ENCODE data around the gene ABTB1. TPM values are rescaled to one million over a fixed set of nuclear protein-coding genes. Genes with fewer than 3 reads are reported as not detected.
A peak's percentile ranks its signal among the peaks of the same experiment; 100 is the strongest.

The ABTB1 gene
- total and polyA plus RNA-seq, 8 donors = 22.0 to 113 (median 43.7) TPM

DNA sequence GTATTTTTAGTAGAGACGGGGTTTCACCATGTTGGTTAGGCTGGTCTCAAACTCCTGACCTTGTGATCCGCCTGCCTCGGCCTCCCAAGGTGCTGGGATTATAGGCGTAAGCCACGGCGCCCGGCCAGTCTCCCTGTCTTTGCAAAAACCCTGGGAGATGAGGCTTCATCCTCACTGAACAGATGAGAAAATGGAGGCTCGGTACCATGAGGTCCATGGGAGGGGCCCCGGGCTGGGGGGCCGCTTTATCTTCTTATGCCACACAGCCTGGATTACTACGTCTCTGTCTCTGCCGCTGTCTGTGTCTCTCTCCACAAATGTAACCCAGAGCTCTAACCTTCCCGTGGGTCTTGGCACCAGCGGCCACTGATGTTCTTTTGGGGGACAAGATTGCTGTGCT is 39.1 kb downstream of the ABTB1 start:
- no peak for DNase-seq
- Histone ChIP-seq H3K36me3 (peaks cover 0 to 14% (median 4%) of the 10 kb centered on the region in 4 donors), H3K9me3 (no peaks in the 10 kb centered on the region), H3K4me3 (no peak overlapping the region), H3K27me3 (no peaks in the 10 kb centered on the region), H3K4me1 (peaks cover 0 to 38% (median 14%) of the 10 kb centered on the region in 4 donors), H3K27ac (no peak overlapping the region)
- 92 to 96% (median 94%) methylated on average over 13 to 14 of the region's 14 CpGs for WGBS, 5 donors
- TF ChIP-seq EP300 (IDR thresholded peaks at IDR 0.05) (no peak), POLR2A (IDR thresholded peaks at IDR 0.05) (no peak), POLR2AphosphoS5 (IDR thresholded peaks at IDR 0.05) (no peak)
- TF ChIP-seq, protein P1, sequence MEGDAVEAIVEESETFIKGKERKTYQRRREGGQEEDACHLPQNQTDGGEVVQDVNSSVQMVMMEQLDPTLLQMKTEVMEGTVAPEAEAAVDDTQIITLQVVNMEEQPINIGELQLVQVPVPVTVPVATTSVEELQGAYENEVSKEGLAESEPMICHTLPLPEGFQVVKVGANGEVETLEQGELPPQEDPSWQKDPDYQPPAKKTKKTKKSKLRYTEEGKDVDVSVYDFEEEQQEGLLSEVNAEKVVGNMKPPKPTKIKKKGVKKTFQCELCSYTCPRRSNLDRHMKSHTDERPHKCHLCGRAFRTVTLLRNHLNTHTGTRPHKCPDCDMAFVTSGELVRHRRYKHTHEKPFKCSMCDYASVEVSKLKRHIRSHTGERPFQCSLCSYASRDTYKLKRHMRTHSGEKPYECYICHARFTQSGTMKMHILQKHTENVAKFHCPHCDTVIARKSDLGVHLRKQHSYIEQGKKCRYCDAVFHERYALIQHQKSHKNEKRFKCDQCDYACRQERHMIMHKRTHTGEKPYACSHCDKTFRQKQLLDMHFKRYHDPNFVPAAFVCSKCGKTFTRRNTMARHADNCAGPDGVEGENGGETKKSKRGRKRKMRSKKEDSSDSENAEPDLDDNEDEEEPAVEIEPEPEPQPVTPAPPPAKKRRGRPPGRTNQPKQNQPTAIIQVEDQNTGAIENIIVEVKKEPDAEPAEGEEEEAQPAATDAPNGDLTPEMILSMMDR (IDR thresholded peaks at IDR 0.05) = no peak
- intact Hi-C loops (cut with DNase I; ENCODE audit: low total_unique reads) = no loop called here

DNA sequence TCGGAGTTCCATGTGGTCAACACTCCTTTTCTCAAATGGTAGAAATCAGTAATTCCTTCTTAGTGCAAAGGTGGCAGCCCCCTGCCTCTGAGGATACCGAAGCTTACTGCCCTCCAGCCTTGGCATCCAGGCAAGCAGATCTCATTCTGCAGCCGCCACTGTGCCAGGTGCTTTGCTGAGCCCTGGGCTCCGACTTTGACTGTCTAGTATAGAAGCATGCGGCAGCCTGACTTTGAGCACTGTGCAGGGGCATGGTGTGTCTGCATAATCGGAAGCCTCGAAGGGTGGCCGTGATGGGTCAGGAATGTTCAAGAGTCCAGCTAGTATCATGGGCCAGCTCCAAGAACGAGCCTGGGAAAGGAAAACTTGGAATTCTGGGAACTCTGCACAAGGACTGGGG is 39.7 kb downstream of the ABTB1 start:
- Histone ChIP-seq H3K36me3 (peaks cover 0 to 14% (median 4%) of the 10 kb centered on the region in 4 donors), H3K4me1 (peaks cover 0 to 39% (median 14%) of the 10 kb centered on the region in 4 donors), H3K9me3 (no peaks in the 10 kb centered on the region), H3K27ac (peak overlapping the region in 1 of 5 donors; percentile 40), H3K27me3 (no peaks in the 10 kb centered on the region), H3K4me3 (no peak overlapping the region)
- no peak for DNase-seq
- TF ChIP-seq POLR2A (IDR thresholded peaks at IDR 0.05) (no peak), EP300 (IDR thresholded peaks at IDR 0.05) (no peak)
- TF ChIP-seq, protein P1 (IDR thresholded peaks at IDR 0.05) = no peak
- WGBS, 5 donors = 82 to 90% (median 84%) methylated on average over 9 of the region's 9 CpGs
- intact Hi-C loops (cut with DNase I; ENCODE audit: low total_unique reads) = no loop called here

DNA sequence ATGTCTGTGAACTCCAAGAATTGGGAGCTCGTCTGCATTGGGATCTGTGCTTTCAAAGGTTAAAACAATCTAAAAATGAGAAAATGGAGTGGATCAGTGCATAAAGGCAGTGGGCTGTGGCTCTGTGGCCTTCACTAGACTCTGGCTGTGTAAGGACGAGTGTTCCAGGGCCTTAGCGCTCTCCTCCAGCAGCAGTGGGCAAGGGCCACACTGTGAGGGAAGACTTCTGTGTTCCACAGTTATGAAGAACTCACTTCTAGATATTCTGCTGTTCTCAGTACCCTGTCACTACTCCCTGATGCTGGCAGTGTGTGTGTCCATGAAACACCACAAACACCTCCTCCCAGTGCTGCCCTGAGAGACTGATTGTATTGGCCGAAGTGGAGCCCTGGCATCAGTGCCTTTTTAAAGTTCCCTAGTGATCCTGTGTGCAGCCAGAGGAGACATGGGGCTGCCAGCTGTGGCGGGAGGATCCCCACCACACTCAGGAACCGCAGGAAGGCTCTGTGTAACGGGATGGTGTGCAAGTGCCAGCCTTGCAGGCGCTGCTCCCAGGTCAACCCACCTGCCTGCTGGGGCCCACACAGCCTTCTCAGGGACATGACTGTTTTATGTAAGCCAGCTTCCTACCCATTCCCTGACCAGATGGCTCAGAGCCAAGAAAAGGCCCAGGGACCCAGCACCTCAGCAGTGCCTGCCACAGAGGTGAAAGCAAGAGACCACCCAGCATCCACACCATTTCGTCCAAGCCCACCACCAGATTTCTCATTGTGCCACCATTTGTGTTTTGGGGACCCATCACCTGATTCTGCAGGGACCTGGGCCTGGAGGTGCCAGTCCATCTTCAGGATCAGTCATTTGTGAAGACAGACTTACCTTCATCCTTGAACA is 40.4 kb downstream of the ABTB1 start:
- WGBS, 5 donors = 73 to 85% (median 81%) methylated on average over 7 to 9 of the region's 9 CpGs
- Histone ChIP-seq H3K27ac (peak overlapping the region in 3 of 5 donors; percentile 40 to 66 (median 49)), H3K36me3 (peaks cover 0 to 14% (median 4%) of the 10 kb centered on the region in 4 donors), H3K9me3 (no peaks in the 10 kb centered on the region), H3K4me1 (peaks cover 0 to 42% (median 11%) of the 10 kb centered on the region in 4 donors), H3K4me3 (no peak overlapping the region), H3K27me3 (no peaks in the 10 kb centered on the region)
- no peak for DNase-seq
- TF ChIP-seq POLR2AphosphoS5 (IDR thresholded peaks at IDR 0.05) (no peak), POLR2A (IDR thresholded peaks at IDR 0.05) (no peak), EP300 (IDR thresholded peaks at IDR 0.05) (no peak)
- TF ChIP-seq, protein P1 (IDR thresholded peaks at IDR 0.05) = no peak
- intact Hi-C loops (cut with DNase I; ENCODE audit: low total_unique reads) = no loop called here

DNA sequence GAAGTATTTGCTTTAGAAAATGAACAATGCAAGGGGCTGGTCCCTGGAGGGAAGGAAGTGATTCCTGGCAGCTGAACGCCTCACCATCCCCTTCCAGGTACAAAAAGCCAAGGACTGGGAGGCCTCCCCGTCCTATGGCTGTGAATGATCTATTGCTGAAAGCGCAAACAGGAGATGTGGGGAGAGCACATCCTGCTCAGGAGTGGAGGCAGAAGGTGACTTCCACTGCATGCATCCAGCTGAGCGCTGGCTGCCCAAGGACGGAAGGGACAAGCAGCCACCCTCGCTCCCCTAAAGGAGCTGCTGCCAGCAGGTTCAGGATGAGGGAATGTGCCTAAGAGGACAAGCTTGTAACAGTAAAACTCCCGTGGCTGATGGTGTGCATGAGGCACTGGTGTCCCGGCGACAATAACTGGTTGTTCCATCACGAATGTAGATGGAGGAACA is 41.4 kb downstream of the ABTB1 start:
- 55 to 67% (median 56%) methylated on average over 10 of the region's 10 CpGs for WGBS, 5 donors
- intact Hi-C loops (cut with DNase I; ENCODE audit: low total_unique reads) = no loop called here
- peak overlapping the region in 3 of 5 donors; percentile 40 to 66 (median 49) for H3K27ac ChIP-seq
- no peaks in the 10 kb centered on the region for H3K27me3 ChIP-seq
- DNase-seq = no peak
- H3K4me3 ChIP-seq = no peak overlapping the region
- H3K9me3 ChIP-seq = no peaks in the 10 kb centered on the region
- TF ChIP-seq, protein P1 (IDR thresholded peaks at IDR 0.05) = no peak
- TF ChIP-seq EP300 (IDR thresholded peaks at IDR 0.05) = no peak
- TF ChIP-seq POLR2A (IDR thresholded peaks at IDR 0.05) = no peak
- no peak for TF ChIP-seq POLR2AphosphoS5 (IDR thresholded peaks at IDR 0.05)
- peaks cover 0 to 18% (median 4%) of the 10 kb centered on the region in 4 donors for H3K36me3 ChIP-seq
- peaks cover 0 to 42% (median 9%) of the 10 kb centered on the region in 4 donors for H3K4me1 ChIP-seq

Data from stomach (tissue), 9 donors.